HCT116 (cell line): ENCODE data around the gene PLEK2. TPM values are rescaled to one million over a fixed set of nuclear protein-coding genes. Genes with fewer than 3 reads are reported as not detected.
A peak's percentile ranks its signal among the peaks of the same experiment; 100 is the strongest.

Source experiments
- ATAC-seq: fragments of 200-7000 bp; cut with Tn5 transposase; 2 replicates; pipeline ENCODE4 v1.9.1; 2020; ENCODE audit warnings: mild to moderate bottlenecking, moderate library complexity
- BruUV-seq: library from RNA; stranded (reverse); fragments of 400-500 nt; replicated peaks from 2 replicates; lab custom pipeline; 2021; lab: Mats Ljungman, UMichigan
- CTCF ChIA-PET: fragments of 300-600 bp; sonication (Branson Sonifier 250); formaldehyde crosslinking; loops from one replicate; lab custom pipeline; 2021; ENCODE audit warnings: antibody characterized with exemption; lab: Charles Lee
- POLR2A ChIA-PET: fragments of 300-600, 350-600 bp; sonication (Branson Sonifier 250); formaldehyde crosslinking; loops from one replicate; lab custom pipeline; 2021; ENCODE audit warnings: antibody characterized with exemption; lab: Charles Lee
- RAD21 ChIA-PET, 2 experiments: fragments of 300-600 bp; sonication (Branson Sonifier 250); formaldehyde crosslinking; loops; one replicate each; lab custom pipeline; 2023; ENCODE audit warnings: low total read pairs in 2 of 2; ENCODE audit not compliant: uncharacterized antibody in 2 of 2, unreplicated experiment in 2 of 2, low non-redundant PET in 1 of 2; lab: Charles Lee
- DNase-seq: peaks from one replicate; pipeline ENCODE4 v3.0.0-alpha.2; 2010; ENCODE audit warnings: low read depth, low spot score
- H2AFZ ChIP-seq: fragments of 200-600 bp; shearing (Covaris generic), sonication (generic); 2 replicates; pipeline ENCODE4 v1.6.1; 2017; ENCODE audit warnings: low read depth, mixed run types, mixed read lengths, antibody characterized with exemption, low read length; ENCODE audit not compliant: poor library complexity, severe bottlenecking
- H3K27ac ChIP-seq: 2 replicates; pipeline ENCODE4 v1.5.1; 2012; ENCODE audit warnings: low read depth, low read length
- H3K27me3 ChIP-seq: fragments of 200-600 bp; sonication (generic); 2 replicates; pipeline ENCODE4 v1.6.1; 2016; ENCODE audit warnings: mixed run types, low read length, mixed read lengths; ENCODE audit not compliant: insufficient read depth
- H3K36me3 ChIP-seq, 2 experiments: fragments of 200-500 bp in 1 of 2; fragments of 200-600 bp in 1 of 2; sonication (Bioruptor generic) in 1 of 2; sonication (generic) in 1 of 2; 2 replicates each; pipeline versions ENCODE4 v1.5.1 to v1.6.1; 2014 to 2016; ENCODE audit warnings: low read length in 2 of 2, inconsistent platforms in 1 of 2, mixed read lengths in 1 of 2, mixed run types in 1 of 2; ENCODE audit not compliant: insufficient read depth in 2 of 2, control insufficient read depth in 1 of 2
- H3K4me1 ChIP-seq, 2 experiments: fragments of 200-600 bp in 1 of 2; sonication (generic) in 1 of 2; 2 replicates each; pipeline versions ENCODE4 v1.5.1 to v1.6.1; 2012 to 2017; ENCODE audit warnings: low read length in 2 of 2, inconsistent platforms in 1 of 2, mild to moderate bottlenecking in 1 of 2, mixed read lengths in 1 of 2, mixed run types in 1 of 2, moderate library complexity in 1 of 2; ENCODE audit not compliant: insufficient read depth in 2 of 2, control insufficient read depth in 1 of 2
- H3K4me2 ChIP-seq: fragments of 200-600 bp; sonication (generic); 2 replicates; pipeline ENCODE4 v1.6.1; 2017; ENCODE audit warnings: mixed run types, low read length, mixed read lengths
- H3K4me3 ChIP-seq, 2 experiments: fragments of 200-600 bp in 1 of 2; sonication (generic) in 1 of 2; replicated peaks in 1 of 2; 2 replicates each; pipeline ENCODE4 v1.5.1; 2011 to 2016; ENCODE audit warnings: low read length in 2 of 2, control low read depth in 1 of 2, low read depth in 1 of 2, mild to moderate bottlenecking in 1 of 2, mixed read lengths in 1 of 2, mixed run types in 1 of 2
- H3K79me2 ChIP-seq: fragments of 200-600 bp; sonication (generic); 2 replicates; pipeline ENCODE4 v1.6.1; 2017; ENCODE audit warnings: mild to moderate bottlenecking, mixed run types, low read length, moderate library complexity, mixed read lengths; ENCODE audit not compliant: insufficient read depth
- H3K9ac ChIP-seq: fragments of 200-600 bp; sonication (generic); 2 replicates; pipeline ENCODE4 v1.6.1; 2016; ENCODE audit warnings: low read length, mixed read lengths
- H3K9me2 ChIP-seq: fragments of 200-600 bp; sonication (generic), shearing (Covaris generic); 2 replicates; pipeline ENCODE4 v1.6.1; 2017; ENCODE audit warnings: mixed run types, mild to moderate bottlenecking, moderate library complexity; ENCODE audit not compliant: insufficient read depth
- H3K9me3 ChIP-seq, 2 experiments: fragments of 200-500 bp in 1 of 2; fragments of 200-600 bp in 1 of 2; sonication (Bioruptor generic) in 1 of 2; sonication (generic) in 1 of 2; 2 replicates each; pipeline ENCODE4 v1.6.1; 2014 to 2017; ENCODE audit warnings: low read length in 2 of 2, mixed read lengths in 2 of 2, inconsistent platforms in 1 of 2, low read depth in 1 of 2, mild to moderate bottlenecking in 1 of 2, mixed run types in 1 of 2, moderate library complexity in 1 of 2; ENCODE audit not compliant: control insufficient read depth in 1 of 2, insufficient read depth in 1 of 2
- H4K20me1 ChIP-seq: fragments of 200-600 bp; sonication (generic), shearing (Covaris generic); 2 replicates; pipeline ENCODE4 v1.6.1; 2017; ENCODE audit warnings: mixed run types, mild to moderate bottlenecking, moderate library complexity; ENCODE audit not compliant: insufficient read depth
- CBX3 ChIP-seq: IDR thresholded peaks from 2 replicates; pipeline ENCODE4 v1.6.1; 2012; ENCODE audit warnings: low read depth
- CEBPB ChIP-seq: IDR thresholded peaks from 2 replicates; pipeline ENCODE4 v1.6.1; 2012; ENCODE audit warnings: low read depth
- EZH2phosphoT487 ChIP-seq: fragments of 200-600 bp; IDR thresholded peaks from 2 replicates; pipeline ENCODE4 v1.6.1; 2018; ENCODE audit warnings: antibody characterized with exemption, borderline replicate concordance
- FOSL1 ChIP-seq: IDR thresholded peaks from 2 replicates; pipeline ENCODE4 v1.6.1; 2012; ENCODE audit warnings: low read depth
- JUND ChIP-seq: IDR thresholded peaks from 2 replicates; pipeline ENCODE4 v1.6.1; 2012
- MAX ChIP-seq: IDR thresholded peaks from 2 replicates; pipeline ENCODE4 v1.6.1; 2012
- POLR2A ChIP-seq: IDR thresholded peaks from 2 replicates; pipeline ENCODE4 v1.7.0; 2011; ENCODE audit warnings: borderline replicate concordance; ENCODE audit not compliant: insufficient read depth, insufficient read length; ENCODE audit errors: extremely low read depth
- POLR2AphosphoS5 ChIP-seq: IDR thresholded peaks from 2 replicates; pipeline ENCODE4 v1.6.1; 2011; ENCODE audit warnings: mild to moderate bottlenecking, low read depth, low read length, moderate library complexity
- RAD21 ChIP-seq: IDR thresholded peaks from 2 replicates; pipeline ENCODE4 v1.6.1; 2012; ENCODE audit warnings: low read depth, mild to moderate bottlenecking
- TCF7L2 ChIP-seq: IDR thresholded peaks from 2 replicates; pipeline ENCODE4 v1.7.0; 2011; ENCODE audit warnings: borderline replicate concordance, inconsistent platforms; ENCODE audit not compliant: insufficient read depth, insufficient read length; ENCODE audit errors: extremely low read depth
- YY1 ChIP-seq: IDR thresholded peaks from 2 replicates; pipeline ENCODE4 v1.6.1; 2011; ENCODE audit warnings: low read length, low read depth, moderate library complexity, mild to moderate bottlenecking; ENCODE audit not compliant: insufficient replicate concordance; ENCODE audit errors: extremely low read depth
- intact Hi-C: fragments of 100-400 bp; cut with micrococcal nuclease; formaldehyde crosslinking; loops from 2 replicates; pipeline ENCODE4 v1.10.0; 2022
- total RNA-seq: library from RNA; stranded (reverse); gene quantifications from one replicate; pipeline ENCODE4 v1.2.1, GENCODE V29; 2021; ENCODE audit not compliant: unreplicated experiment

Gene PLEK2
- total RNA-seq, 1 experiment from 2014 or later, result 67.6 TPM

DNA sequence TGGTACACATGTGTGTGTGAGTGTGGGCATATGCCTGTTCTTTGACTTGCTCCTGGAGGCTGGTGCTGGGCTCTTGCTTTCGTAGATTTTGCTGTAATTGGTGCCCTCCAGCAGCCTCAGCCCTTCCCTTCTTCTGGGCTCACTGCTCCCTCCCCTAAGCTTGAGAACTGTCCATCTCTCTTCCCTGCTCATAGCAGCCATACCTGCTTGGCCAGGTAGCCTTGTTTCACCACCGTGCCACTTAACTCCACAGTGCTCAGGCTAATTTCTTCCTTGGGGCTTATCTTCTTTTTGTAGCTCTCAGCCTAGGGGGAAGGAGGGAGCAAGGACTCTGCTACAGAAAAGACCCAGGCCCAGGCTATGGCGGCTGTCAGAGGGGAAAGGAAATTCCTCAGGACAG, 19.8 kb downstream of the PLEK2 start (continued):
- no peak for TF ChIP-seq EZH2phosphoT487
- no peak for TF ChIP-seq CBX3
- no peak for TF ChIP-seq POLR2AphosphoS5
- TF ChIP-seq FOSL1, result no peak

- H3K4me3 ChIP-seq, result no peak overlapping the region
- no peaks in the 10 kb centered on the region for H4K20me1 ChIP-seq
- RAD21 ChIA-PET, result no interaction called here
- intact Hi-C loops, result no loop called here
- no peak overlapping the region for H3K27ac ChIP-seq
- no peaks in the 10 kb centered on the region for H3K27me3 ChIP-seq
- H3K9ac ChIP-seq, result no peak overlapping the region
- POLR2A ChIA-PET, result no interaction called here
- no peaks in the 10 kb centered on the region for H3K79me2 ChIP-seq
- CTCF ChIA-PET, result no interaction called here
- ATAC-seq, result no peak
- H3K9me3 ChIP-seq, result no peaks in the 10 kb centered on the region
- TF ChIP-seq JUND (no peak), POLR2A (no peak), CEBPB (no peak), YY1 (no peak), POLR2AphosphoS5 (no peak)
- TF ChIP-seq, all 23 proteins: peak for 0
- Histone ChIP-seq H2AFZ (no peak overlapping the region), H3K9me2 (no peaks in the 10 kb centered on the region), H3K36me3 (peaks cover 33 to 65% of the 10 kb centered on the region in 2 experiments), H3K4me2 (no peak overlapping the region), H3K4me1 (peaks cover 0 to 7% of the 10 kb centered on the region in 2 experiments; a peak in 3 of 4 replicates)
- no peak for DNase-seq
- no TSS peak for BruUV-seq
These were observed 20.7 kb downstream of the PLEK2 start for GRCh38 chr14:67391268-67391667.

DNA sequence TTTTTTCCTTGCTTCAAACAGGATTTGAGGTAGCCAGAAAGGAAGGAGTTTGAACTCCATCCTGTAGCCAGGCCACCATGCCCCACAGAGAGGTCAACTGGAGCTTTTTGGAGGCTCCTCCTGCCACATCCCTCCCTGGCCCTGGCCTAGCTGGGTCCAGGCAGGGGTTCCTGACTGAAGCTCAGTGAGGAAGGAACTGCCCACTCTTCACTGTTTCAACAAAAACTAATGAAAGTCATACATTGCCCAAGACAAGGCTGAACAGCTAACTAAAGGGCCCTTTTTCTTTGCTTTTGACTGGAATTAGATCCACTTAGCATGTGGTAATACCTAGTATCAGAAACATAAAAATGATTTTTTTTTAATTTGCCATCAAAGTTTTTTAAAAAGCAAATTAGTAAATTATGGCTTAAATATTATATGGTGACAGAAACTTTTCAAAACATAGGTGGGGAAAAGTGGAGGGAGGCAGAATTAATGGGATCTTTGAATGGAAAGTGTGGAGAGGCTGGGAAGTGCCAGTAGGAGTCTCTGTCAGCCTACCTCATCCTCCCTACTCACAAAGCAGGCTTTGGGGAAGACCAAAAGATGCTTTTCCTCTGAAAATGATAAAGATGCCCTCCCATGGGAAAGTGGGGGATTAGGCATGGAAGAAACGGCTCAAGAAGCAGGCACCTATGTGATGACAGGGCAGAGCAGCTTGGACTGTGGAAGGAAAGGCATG, 22.0 kb downstream of the PLEK2 start:
- Histone ChIP-seq H3K4me2 (no peak overlapping the region), H3K4me3 (no peak overlapping the region), H3K79me2 (no peaks in the 10 kb centered on the region), H3K27ac (no peak overlapping the region), H3K36me3 (peaks cover 38 to 65% of the 10 kb centered on the region in 2 experiments), H3K4me1 (peaks cover 0 to 7% of the 10 kb centered on the region in 2 experiments; a peak in 2 of 4 replicates), H3K27me3 (no peaks in the 10 kb centered on the region), H2AFZ (no peak overlapping the region), H3K9me3 (no peaks in the 10 kb centered on the region), H3K9ac (no peak overlapping the region), H4K20me1 (no peaks in the 10 kb centered on the region), H3K9me2 (no peaks in the 10 kb centered on the region)
- ATAC-seq, result no peak
- intact Hi-C loops, result no loop called here
- BruUV-seq, result no TSS peak
- ChIA-PET POLR2A (no interaction called here), RAD21 (no interaction called here), CTCF (no interaction called here)
- peak; percentile 15; the same call in 1 of the 2 replicates for TF ChIP-seq RAD21
- TF ChIP-seq MAX, result no peak
- no peak for TF ChIP-seq TCF7L2
- DNase-seq, result no peak
